GM21526 (cell line): ENCODE results near the gene DSEL.

Experiments
- ATAC-seq: cut with Tn5 transposase; IDR thresholded peaks from one replicate; pipeline ENCODE4 v1.9.1; 2021; ENCODE audit warnings: moderate library complexity; ENCODE audit not compliant: unreplicated experiment, low FRiP score

Gene DSEL

DNA sequence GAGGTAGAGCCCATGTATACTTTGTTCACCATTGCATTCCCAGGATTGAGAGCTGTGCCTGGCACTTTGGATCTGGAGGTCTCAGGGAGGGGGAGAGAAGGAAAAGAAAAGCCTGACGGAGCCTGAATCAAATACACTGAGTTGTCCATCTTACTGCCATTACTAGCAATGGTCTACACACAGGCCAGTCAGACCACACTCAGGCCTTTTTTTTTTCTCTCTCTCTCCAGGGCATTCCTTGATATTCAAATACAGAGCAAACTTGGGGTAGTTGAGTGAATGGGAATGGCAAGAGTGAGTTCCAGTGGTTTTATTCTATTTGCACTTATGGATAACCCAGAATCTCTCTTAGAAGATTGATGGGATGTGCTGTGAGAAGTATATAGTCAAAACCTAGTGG is 11.8 kb downstream of the DSEL start:
- no peak for ATAC-seq

- no peak for ATAC-seq
Observed at GRCh38 chr18:67500522-67501205, 15.9 kb downstream of the DSEL start.

- ATAC-seq: no peak
Observed at GRCh38 chr18:67496469-67496868, 20.1 kb downstream of the DSEL start.

DNA sequence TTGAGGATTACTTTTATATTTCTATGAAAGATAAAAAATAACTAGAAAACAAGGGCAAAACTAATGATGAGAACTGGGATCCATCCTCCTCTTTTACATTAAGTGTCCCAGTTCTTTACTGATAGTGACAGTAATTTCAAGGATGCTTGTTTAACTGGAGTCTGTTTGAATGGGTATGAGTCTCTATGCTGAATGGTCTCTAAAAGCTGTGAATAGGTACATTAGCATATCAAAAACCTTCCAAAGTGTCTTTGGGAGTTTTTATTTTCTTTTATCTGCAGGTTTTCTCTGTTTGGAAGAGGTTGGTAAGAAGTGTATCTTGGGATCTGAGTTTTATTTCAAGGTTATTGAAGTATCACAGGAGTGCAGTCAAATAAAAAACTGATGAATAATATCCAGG is 30.0 kb downstream of the DSEL start:
- ATAC-seq: no peak

DNA sequence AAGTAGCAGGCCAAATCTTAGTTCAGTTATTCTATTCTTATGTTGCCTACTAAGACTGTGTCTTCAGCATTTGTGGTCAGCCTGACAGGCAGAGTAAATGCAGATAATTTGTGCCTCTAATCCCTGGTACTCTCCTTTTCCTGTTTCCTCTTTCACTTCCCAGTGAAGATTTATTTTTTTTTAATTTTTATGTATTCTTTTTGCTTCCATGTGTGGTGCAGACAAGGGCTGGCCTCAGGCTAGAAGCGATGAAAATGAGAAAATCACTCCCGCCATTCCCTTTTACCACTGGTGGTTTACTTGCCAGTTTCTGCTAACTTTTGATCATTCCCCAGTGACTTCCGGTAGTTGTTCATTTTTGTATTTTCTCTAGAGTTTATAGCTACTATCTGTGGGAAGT is 30.9 kb downstream of the DSEL start:
- ATAC-seq: no peak

GRCh38 chr18:67484458-67484857 is 32.1 kb downstream of the DSEL start:
- no peak for ATAC-seq

- ATAC-seq: no peak
Observed at GRCh38 chr18:67483952-67484351, 32.6 kb downstream of the DSEL start.

GRCh38 chr18:67483237-67483636 is 33.3 kb downstream of the DSEL start:
- ATAC-seq: no peak

DNA sequence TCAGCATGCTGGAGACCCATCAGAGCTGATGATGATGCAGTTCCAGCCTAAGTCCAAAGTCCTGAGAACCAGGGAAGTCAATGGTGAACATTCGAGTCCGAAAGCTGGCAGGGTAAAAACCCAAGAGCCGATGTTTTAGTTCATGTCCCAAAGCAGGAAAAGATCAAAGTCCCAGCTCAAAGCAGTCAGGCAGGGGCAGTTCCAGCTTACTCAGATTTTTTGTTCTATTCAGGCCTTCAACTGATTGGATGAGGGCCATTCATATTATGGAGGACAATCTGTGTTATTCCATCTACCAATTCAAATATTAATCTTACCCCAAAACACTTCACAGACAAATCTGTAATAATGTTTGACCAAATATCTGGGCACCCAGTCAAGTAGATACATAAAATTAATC is 38.3 kb downstream of the DSEL start:
- no peak for ATAC-seq

GRCh38 chr18:67477522-67477921 is 39.0 kb downstream of the DSEL start:
- ATAC-seq: no peak

- ATAC-seq: no peak
Observed at GRCh38 chr18:67476585-67476984, 39.9 kb downstream of the DSEL start.

- no peak for ATAC-seq
Observed at GRCh38 chr18:67475673-67476072, 40.8 kb downstream of the DSEL start.

DNA sequence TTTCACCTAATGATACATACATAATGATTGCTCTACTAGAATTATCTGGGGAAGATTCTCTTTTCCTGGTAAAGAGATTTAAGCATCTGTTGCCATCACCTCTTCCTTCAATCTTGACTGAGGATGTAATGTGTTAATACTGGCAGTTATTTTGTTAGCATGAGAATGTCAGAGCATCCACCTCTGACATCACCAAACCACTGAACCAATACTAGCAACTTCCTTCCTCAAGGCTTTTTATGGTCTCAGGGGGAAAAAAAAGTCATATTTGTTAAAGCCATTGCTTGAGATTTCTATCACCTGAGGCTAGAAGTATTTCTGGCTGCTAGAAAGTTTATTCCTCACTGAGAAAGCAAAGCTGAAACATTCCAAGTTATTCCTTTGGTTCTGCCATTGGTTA is 48.5 kb downstream of the DSEL start:
- no peak for ATAC-seq

- ATAC-seq: no peak
Observed at GRCh38 chr18:67467188-67467587, 49.3 kb downstream of the DSEL start.

- no peak for ATAC-seq
Observed at GRCh38 chr18:67464499-67464898, 52.0 kb downstream of the DSEL start.

- ATAC-seq: no peak
Observed at GRCh38 chr18:67463829-67464228, 52.7 kb downstream of the DSEL start.

GRCh38 chr18:67456711-67457110 is 59.8 kb downstream of the DSEL start:
- no peak for ATAC-seq
